ENCODE results near the gene CAMTA1. TPM values are rescaled to one million over a fixed set of nuclear protein-coding genes. Genes with fewer than 3 reads are reported as not detected.

CAMTA1 gene
- total RNA-seq, 1 donor from 2014 or later, result 47.9 TPM

DNA sequence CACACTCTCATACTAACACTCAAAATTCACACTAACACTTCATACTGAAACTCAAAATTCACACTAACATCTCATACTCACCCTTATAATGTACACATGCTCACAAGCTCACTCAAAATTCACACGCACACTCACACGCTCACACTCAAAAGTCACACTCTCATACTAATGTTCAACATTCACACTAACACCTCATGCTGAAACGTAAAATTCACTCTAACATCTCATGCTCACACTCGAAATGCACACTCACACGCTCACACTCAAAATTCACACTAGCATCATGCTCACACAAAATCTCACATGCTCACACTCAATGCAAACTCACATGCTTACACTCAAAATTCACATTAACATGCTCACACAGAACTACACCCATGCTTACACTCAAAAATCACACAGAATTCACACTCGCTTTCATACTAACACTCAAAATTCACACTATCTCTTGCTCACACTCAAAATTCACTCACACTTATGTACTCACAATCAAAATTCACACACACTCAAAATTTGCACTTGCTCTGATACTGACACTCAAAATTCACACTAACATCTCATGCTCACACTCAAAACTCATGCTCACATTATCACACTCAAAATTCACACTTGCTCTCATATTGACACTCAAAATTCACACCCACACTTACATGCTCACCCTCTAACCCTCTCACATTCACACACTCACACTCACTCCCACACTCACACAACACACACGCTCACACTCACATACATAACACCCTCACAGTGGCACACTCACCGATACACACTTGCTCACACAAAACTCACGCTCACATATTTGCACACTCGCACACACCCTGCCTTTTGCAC, 721.4 kb downstream of the CAMTA1 start:
- no peaks in the 10 kb centered on the region for H3K36me3 ChIP-seq
- H3K4me1 ChIP-seq, result no peaks in the 10 kb centered on the region
- no peak for DNase-seq
- intact Hi-C loops (cut with DNase I), result no loop called here
- no peak for ATAC-seq
- H3K4me3 ChIP-seq, result no peak overlapping the region
- H3K27ac ChIP-seq, result no peak overlapping the region
- H3K9me3 ChIP-seq, result no peaks in the 10 kb centered on the region
- TF ChIP-seq, protein P1, sequence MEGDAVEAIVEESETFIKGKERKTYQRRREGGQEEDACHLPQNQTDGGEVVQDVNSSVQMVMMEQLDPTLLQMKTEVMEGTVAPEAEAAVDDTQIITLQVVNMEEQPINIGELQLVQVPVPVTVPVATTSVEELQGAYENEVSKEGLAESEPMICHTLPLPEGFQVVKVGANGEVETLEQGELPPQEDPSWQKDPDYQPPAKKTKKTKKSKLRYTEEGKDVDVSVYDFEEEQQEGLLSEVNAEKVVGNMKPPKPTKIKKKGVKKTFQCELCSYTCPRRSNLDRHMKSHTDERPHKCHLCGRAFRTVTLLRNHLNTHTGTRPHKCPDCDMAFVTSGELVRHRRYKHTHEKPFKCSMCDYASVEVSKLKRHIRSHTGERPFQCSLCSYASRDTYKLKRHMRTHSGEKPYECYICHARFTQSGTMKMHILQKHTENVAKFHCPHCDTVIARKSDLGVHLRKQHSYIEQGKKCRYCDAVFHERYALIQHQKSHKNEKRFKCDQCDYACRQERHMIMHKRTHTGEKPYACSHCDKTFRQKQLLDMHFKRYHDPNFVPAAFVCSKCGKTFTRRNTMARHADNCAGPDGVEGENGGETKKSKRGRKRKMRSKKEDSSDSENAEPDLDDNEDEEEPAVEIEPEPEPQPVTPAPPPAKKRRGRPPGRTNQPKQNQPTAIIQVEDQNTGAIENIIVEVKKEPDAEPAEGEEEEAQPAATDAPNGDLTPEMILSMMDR (IDR thresholded peaks at IDR 0.05), result no peak
- H3K27me3 ChIP-seq (ENCODE audit: low read depth), result peaks cover 5% of the 10 kb centered on the region

DNA sequence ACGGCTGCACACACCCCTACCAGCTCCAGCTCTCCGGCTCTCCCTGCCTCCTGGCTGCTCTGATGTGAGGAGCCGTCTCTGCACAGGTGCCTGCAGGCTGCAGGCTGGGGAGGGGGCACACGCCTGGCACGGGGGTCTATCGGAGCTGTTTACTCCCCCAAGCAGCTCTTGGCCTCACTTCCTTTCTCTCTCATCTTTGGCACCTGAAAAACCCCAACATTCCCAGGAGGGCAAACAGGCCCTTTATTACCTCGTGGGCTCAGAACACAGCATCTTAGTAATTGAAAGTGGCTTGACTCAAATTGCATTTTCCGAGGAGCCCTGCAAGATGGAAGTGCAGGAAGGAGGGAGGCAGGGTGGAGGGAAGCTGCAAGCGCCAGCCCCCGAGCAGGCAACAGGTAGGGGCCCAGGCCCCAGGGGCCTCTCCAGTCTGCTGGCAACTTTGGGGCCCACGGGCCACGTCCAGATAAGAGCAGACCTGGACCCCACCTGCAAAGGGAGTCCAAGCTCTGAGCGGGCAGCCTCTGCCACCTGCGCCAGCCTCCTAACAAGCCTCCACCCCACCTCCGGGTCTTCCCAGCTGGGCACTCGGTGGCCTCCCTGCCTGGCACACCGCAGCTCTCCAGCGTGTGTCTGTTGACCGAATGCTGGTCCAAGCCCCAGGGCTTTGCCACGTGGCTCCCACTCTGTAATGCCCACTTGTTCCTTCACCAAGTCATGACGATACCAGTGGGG, 722.2 kb downstream of the CAMTA1 start:
- TF ChIP-seq, protein P1 (IDR thresholded peaks at IDR 0.05), result no peak
- no peaks in the 10 kb centered on the region for H3K36me3 ChIP-seq
- DNase-seq (no peak), ATAC-seq (no peak)
- peaks cover 5% of the 10 kb centered on the region for H3K27me3 ChIP-seq (ENCODE audit: low read depth)
- intact Hi-C loops (cut with DNase I), result no loop called here
- no peak overlapping the region for H3K4me3 ChIP-seq
- H3K27ac ChIP-seq, result no peak overlapping the region
- H3K9me3 ChIP-seq, result no peaks in the 10 kb centered on the region
- H3K4me1 ChIP-seq, result no peaks in the 10 kb centered on the region

DNA sequence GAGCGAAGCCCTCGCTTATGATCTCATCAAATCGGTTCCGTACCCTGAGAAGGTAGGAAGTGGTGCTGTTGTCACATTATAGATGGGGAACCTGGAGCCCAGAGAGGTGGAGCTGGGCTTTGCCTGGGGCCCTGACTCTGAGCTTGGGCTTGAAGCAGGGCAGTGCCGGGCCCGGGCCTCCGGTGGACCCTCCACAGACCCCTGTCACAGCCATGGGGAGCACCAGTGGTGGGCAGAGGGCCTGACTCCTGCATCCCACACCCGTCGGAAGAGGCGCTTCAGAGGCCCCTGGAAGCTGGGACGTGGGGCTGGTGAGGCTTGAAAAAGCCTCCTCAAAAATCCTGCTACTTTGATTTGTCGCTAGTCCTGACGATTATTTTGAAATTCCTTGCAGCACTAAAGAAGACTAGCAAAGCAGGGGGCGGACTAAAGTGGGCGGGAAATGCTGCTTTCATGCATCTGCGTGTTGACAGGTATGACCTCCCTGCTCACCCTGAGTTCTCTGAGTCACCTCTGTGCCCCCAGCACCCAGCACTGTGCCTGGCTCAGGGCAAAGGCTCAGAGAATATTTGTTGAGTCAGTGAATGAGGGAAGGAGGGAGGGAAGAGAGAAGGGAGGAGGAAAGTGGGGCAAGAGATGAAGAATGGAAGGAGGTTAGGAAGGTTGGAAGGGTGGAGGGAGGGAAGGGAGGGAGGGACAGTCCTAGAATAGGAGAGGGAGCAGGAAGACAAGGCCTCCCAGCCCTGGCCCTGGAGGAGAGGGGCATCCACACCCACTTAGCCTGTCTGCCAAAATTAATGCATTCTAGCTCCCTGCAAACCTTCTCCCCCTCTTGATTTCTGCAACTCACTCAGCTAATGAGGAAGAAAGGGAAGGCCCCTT, 723.0 kb downstream of the CAMTA1 start:
- Histone ChIP-seq H3K4me3 (no peak overlapping the region), H3K4me1 (no peaks in the 10 kb centered on the region), H3K9me3 (no peaks in the 10 kb centered on the region), H3K36me3 (no peaks in the 10 kb centered on the region), H3K27me3 (ENCODE audit: low read depth) (peaks cover 3% of the 10 kb centered on the region), H3K27ac (no peak overlapping the region)
- TF ChIP-seq, protein P1 (IDR thresholded peaks at IDR 0.05), result no peak
- ATAC-seq (no peak), DNase-seq (peak; percentile 22)
- intact Hi-C loops (cut with DNase I), result no loop called here

DNA sequence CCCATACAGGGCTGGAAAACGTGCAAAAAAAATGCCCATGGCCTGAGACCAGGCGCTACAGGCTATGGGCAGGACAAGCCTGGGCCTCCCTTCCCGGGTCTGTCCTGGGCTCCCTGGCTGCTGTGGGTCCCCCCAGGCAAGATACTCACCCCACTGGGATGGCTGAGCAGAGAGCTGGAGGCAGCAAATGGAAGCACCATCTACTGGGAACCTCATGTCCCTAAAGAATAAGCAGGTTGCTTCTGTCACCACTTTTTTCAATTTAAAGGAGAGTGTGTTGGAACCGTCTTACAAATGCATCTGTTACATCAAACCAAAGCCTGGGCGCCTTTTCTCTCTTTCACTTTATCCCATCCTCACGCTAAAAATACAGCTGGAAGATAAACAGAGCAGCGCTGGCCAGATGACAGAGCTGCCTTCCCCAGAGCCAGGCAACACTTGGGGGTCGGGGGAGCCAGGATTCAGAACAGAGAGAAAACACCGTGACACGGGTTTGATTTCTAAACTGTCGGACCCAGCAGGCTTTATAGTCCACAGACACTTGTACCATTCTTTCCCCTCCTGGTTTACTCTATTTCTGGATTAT, 723.8 kb downstream of the CAMTA1 start:
- Histone ChIP-seq H3K36me3 (no peaks in the 10 kb centered on the region), H3K9me3 (no peaks in the 10 kb centered on the region), H3K4me1 (no peaks in the 10 kb centered on the region), H3K27me3 (ENCODE audit: low read depth) (no peaks in the 10 kb centered on the region), H3K27ac (no peak overlapping the region), H3K4me3 (no peak overlapping the region)
- peak; percentile 20 for DNase-seq
- ATAC-seq, result no peak
- intact Hi-C loops (cut with DNase I), result no loop called here
- TF ChIP-seq, protein P1 (IDR thresholded peaks at IDR 0.05), result no peak

DNA sequence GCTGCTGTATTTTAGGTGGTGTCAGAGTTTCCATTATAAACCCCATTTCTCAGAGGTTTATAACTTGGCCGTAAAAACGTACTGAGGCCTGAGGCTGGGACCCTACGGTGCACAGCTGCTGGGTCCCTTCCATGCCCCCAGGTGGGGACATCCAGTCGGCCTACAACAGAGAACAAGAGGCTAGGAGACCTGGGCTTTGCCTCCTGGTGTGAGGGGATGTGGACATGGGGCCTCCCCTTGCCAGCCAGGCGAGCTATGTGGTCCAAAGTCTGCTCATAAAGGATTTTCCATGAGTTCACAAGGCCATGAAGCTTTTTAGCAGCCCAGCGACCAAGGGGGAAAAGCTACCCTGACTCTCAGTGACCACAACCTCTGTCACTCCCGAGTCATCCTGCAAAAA, 724.3 kb downstream of the CAMTA1 start:
- Histone ChIP-seq H3K9me3 (no peaks in the 10 kb centered on the region), H3K4me1 (no peaks in the 10 kb centered on the region), H3K27ac (no peak overlapping the region), H3K4me3 (no peak overlapping the region), H3K36me3 (no peaks in the 10 kb centered on the region), H3K27me3 (ENCODE audit: low read depth) (no peaks in the 10 kb centered on the region)
- ATAC-seq, result no peak
- TF ChIP-seq, protein P1 (IDR thresholded peaks at IDR 0.05), result no peak
- peak; percentile 0 for DNase-seq
- intact Hi-C loops (cut with DNase I), result no loop called here

Measured in lower lobe of right lung (tissue), 2 donors.